Activated CD8-positive, alpha-beta memory T cell treated with anti-CD3 and anti-CD28 coated beads, Interleukin-2, amount 10 ng/mL, durations not matched to agents 7 days and 5 days (primary cell): ENCODE results near the gene SHLD2. TPM values are rescaled to one million over a fixed set of nuclear protein-coding genes. Genes with fewer than 3 reads are reported as not detected.
A peak's percentile ranks its signal among the peaks of the same experiment; 100 is the strongest.
"Not testable (repeated sequence)": the region's sequence is repeated elsewhere in the genome, so short reads cannot be mapped to it uniquely, and the experiment has no call there.

Source experiments
- ATAC-seq: fragments of 150-1000 bp; cut with Tn5 transposase; one replicate; pipeline ENCODE4 v1.10.0; 2021; ENCODE audit warnings: moderate library complexity
- CTCF ChIA-PET: fragments of 350-600 bp; sonication (Branson Sonifier 250); formaldehyde crosslinking; loops from one replicate; lab custom pipeline; 2021; ENCODE audit warnings: antibody characterized with exemption; lab: Charles Lee
- DNase-seq: peaks from one replicate; pipeline ENCODE4 v3.0.0-alpha.2; 2020
- H3K27ac Mint-ChIP-seq: one replicate; pipeline ENCODE4 v1.8.0; 2021; ENCODE audit warnings: mild to moderate bottlenecking, mixed read lengths
- H3K27me3 Mint-ChIP-seq: one replicate; pipeline ENCODE4 v1.8.0; 2021; ENCODE audit warnings: mixed read lengths
- H3K36me3 Mint-ChIP-seq: one replicate; pipeline ENCODE4 v1.8.0; 2021; ENCODE audit warnings: mild to moderate bottlenecking, mixed read lengths
- H3K4me1 Mint-ChIP-seq: one replicate; pipeline ENCODE4 v1.8.0; 2021; ENCODE audit warnings: mixed read lengths
- H3K4me3 Mint-ChIP-seq: one replicate; pipeline ENCODE4 v1.8.0; 2021; ENCODE audit warnings: mild to moderate bottlenecking, moderate library complexity, mixed read lengths
- H3K9me3 Mint-ChIP-seq: one replicate; pipeline ENCODE4 v1.8.0; 2022; ENCODE audit warnings: low read depth, mixed read lengths
- total RNA-seq, 2 experiments: library from RNA; stranded (reverse); gene quantifications; one replicate each; pipeline ENCODE4 v1.2.3, GENCODE V29; 2021

Gene SHLD2
- total RNA-seq, 2 experiments from 2014 or later: 31.1 to 36.4 TPM

DNA sequence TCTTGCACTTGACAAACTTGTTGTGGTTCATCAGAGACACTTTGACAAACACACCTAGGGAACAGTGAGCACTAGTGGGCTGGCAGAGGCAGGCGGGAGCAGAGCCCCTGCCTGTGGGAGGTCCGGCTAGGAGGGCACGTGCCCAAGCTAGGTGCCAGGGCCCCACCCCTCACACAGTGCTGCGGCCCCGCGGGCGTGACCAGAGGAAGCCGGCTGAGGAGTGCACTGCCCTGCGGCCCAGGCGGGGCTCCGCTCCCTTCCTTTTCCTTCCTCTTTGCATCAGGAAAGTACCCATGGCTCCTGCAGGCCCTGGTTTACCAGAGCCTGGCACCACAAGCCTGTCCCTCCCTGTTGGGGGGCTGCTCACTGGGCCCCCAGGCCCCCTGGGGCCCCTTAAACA lies 121.1 kb downstream of the SHLD2 start:
- H3K36me3 Mint-ChIP-seq, DNase-seq, ATAC-seq, H3K27me3 Mint-ChIP-seq, H3K9me3 Mint-ChIP-seq, H3K4me3 Mint-ChIP-seq, H3K27ac Mint-ChIP-seq: not testable (repeated sequence)
- peaks cover 15% of the 10 kb centered on the region for H3K4me1 Mint-ChIP-seq
- CTCF ChIA-PET: interaction anchor here (1.1 kb wide), 1 partner anchor 277 kb away, joined by 7 read pairs; no protein-coding TSS in a partner anchor

DNA sequence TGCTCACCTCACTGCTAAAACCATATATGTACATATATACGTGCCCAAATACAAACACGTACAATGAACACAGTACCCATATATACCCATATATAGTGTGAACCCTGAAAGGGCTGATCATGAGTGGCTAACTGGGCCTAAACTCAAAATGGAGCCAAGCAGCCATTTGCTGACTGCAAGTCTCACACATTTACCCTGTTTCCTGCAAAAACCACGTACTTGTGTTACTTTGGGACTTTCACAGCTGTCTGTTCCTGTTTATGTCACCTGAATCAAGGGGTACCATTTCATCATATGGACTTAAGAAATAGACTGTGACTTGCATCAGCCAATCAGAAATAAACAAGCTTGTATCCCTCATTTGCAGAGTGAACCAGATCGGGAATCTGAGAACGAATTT lies 124.4 kb downstream of the SHLD2 start:
- H3K9me3 Mint-ChIP-seq, H3K4me1 Mint-ChIP-seq, H3K27me3 Mint-ChIP-seq, H3K36me3 Mint-ChIP-seq, CTCF ChIA-PET, H3K27ac Mint-ChIP-seq, DNase-seq, H3K4me3 Mint-ChIP-seq: not testable (repeated sequence)
- peak; percentile 62 for ATAC-seq

DNA sequence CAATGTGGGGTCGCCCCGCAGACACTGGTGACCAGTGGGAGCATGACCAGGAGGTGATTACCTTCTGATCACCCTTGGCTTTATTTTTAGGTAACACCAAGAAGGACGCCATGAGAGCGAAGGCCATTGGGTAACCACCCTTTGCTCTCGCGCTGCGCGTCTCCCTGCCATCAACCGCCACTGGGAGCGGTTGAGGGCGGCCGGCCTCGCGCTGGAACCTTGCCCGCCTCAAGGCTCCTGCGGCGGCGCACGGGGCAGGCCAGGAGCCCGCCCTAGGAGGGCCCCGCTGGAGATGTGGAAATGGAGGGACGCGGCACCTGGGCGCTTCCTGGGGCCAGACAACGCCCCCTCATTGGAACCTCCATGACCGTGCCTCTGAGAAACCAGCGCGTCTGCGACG lies 127.8 kb downstream of the SHLD2 start:
- H3K4me3 Mint-ChIP-seq, ATAC-seq, H3K9me3 Mint-ChIP-seq, H3K4me1 Mint-ChIP-seq, H3K27me3 Mint-ChIP-seq, DNase-seq, H3K27ac Mint-ChIP-seq, H3K36me3 Mint-ChIP-seq, CTCF ChIA-PET: not testable (repeated sequence)

DNA sequence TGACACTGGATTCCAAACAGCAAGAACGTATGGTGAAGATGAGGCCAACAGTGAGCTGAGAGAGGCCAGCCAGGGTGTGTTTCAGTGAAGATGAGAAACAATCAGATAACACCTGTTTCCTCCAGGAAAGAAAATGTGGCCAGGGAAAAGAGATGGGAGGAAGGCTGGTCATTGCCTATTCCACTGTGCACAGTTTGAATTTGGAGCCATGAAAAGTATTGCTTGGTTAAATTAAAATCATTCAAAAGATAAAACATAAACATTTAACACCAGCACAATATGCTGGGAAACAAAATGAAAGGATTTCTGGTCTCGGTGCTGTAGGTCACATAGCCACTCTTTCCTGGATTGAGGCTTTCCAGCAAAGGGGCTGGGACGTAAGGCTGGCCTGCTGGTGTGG lies 130.1 kb downstream of the SHLD2 start, which contains the start of gene NUTM2A:
NUTM2A (plus strand) TSS at position 301 of the 400 bp plus-strand sequence. CDS start 383 bp downstream, outside the sequence.
- DNase-seq, H3K36me3 Mint-ChIP-seq, H3K9me3 Mint-ChIP-seq, H3K27ac Mint-ChIP-seq, H3K27me3 Mint-ChIP-seq, ATAC-seq, CTCF ChIA-PET, H3K4me3 Mint-ChIP-seq, H3K4me1 Mint-ChIP-seq: not testable (repeated sequence)

DNA sequence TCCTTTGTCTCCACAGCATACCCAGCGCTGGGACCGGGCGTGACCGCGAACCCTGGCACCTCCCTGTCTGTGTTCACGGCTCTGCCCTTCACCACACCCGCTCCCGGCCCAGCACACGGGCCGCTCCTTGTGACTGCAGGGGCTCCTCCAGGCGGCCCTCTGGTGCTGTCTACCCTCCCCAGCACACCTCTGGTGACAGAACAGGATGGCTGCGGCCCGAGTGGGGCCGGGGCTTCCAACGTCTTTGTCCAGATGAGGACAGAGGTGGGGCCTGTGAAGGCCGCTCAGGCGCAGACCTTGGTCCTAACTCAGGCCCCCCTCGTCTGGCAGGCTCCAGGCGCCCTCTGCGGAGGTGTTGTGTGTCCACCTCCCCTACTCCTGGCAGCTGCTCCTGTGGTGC lies 133.2 kb downstream of the SHLD2 start:
- H3K36me3 Mint-ChIP-seq, DNase-seq, H3K27ac Mint-ChIP-seq, H3K9me3 Mint-ChIP-seq, H3K27me3 Mint-ChIP-seq, H3K4me1 Mint-ChIP-seq, ATAC-seq, CTCF ChIA-PET, H3K4me3 Mint-ChIP-seq: not testable (repeated sequence)

DNA sequence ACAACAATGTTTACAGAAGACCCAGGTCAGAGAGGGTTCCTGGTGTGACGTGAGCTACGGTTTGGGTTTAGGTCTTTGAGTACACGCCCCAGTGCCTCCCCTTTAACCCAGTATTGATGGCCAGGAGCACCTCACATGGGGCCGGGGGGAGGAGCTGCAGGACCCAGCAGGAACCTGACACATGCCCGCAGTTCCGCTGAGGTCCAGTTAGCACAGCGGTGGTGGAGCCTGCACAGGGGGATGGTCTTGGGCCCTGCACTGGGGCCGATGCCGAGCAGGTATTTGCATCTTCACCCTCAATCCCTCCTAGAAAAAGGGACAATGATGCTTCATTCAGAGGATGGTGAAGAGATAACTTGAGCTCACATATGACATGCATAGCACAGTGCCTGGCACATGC lies 134.2 kb downstream of the SHLD2 start:
- H3K9me3 Mint-ChIP-seq, H3K27me3 Mint-ChIP-seq, H3K4me1 Mint-ChIP-seq, DNase-seq, H3K36me3 Mint-ChIP-seq, H3K4me3 Mint-ChIP-seq, CTCF ChIA-PET, ATAC-seq, H3K27ac Mint-ChIP-seq: not testable (repeated sequence)

DNA sequence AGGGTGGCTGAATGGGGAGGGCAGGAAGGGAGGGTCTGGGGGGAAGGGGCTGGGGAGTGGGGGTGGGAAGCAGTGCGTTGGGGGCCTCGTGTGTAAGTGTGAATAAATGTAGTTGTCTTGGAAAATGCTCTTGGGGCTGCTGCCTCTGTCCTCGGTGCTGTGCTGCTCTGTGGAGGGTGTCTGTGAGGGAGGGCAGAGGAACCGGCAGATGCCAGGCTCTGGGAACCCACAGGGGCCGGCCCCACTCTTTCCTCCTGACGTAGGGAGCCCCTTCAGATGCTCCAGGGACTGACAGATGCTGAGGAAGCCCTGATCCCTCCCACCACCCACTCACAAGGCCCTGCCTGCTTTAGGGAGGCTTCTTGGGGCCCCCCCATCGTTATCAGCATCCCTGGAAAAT lies 139.8 kb downstream of the SHLD2 start:
- H3K9me3 Mint-ChIP-seq, H3K4me3 Mint-ChIP-seq, H3K27me3 Mint-ChIP-seq, ATAC-seq, CTCF ChIA-PET, H3K4me1 Mint-ChIP-seq, DNase-seq, H3K27ac Mint-ChIP-seq, H3K36me3 Mint-ChIP-seq: not testable (repeated sequence)

DNA sequence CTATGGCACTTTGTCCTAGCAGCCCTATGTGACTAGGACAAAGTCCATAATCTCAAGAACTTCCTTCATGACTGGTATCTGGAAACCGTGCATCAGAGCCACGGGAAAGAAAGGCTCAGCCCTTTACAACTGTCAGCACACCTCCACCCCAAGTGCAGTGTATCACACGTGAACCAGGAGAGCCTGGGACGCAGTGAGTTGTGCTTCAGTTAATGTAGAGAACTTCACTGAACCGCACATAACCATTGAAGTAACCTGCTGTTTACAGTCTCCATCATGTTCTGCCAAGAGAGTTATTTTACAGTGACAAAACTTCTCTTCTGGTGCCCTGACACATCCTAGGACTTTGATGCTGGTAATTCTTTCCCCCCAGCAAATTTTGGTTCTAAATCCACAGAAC lies 142.2 kb downstream of the SHLD2 start:
- CTCF ChIA-PET, H3K4me3 Mint-ChIP-seq, ATAC-seq, H3K36me3 Mint-ChIP-seq, H3K27me3 Mint-ChIP-seq, H3K4me1 Mint-ChIP-seq, DNase-seq, H3K9me3 Mint-ChIP-seq, H3K27ac Mint-ChIP-seq: not testable (repeated sequence)

DNA sequence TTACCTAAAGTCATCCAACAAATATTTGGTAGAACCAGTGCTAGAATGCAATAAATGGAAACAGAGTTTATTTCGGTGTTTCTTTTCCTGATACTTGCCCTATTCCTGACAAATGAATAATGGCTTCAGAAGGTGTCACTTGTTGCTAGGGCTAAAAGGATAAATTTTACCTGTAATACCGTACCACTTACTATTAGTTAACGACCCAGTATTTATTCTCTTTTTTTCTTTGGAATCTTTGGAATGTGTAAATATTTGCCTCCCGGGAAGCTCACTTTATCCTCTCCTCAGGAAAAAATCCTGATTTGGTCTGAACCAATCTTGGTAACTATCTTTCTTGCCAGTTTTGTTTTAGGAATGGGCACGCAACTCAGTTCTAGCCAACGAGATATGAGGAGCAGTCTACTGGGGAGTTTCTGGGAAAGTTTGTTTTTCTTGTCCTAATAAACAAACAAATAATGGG lies 144.4 kb downstream of the SHLD2 start:
- H3K4me3 Mint-ChIP-seq, H3K36me3 Mint-ChIP-seq, H3K27ac Mint-ChIP-seq, H3K27me3 Mint-ChIP-seq, DNase-seq, CTCF ChIA-PET, H3K4me1 Mint-ChIP-seq, H3K9me3 Mint-ChIP-seq, ATAC-seq: not testable (repeated sequence)

Other genes with a start within 250 kb of the SHLD2 start
- gene MMRN2, start 137.6 kb upstream of the SHLD2 start, total RNA-seq: not detected
- gene SNCG, start 136.6 kb upstream of the SHLD2 start, total RNA-seq: not detected
- gene ADIRF, start 126.7 kb upstream of the SHLD2 start, total RNA-seq: not detected
- not detected for gene FAM25A, start 74.9 kb upstream of the SHLD2 start, total RNA-seq
- 100 to 1,000 TPM in 1 of 2 experiments, 10 to 100 TPM in 1; 85.8 to 111 TPM for gene GLUD1, start 363 bp upstream of the SHLD2 start, total RNA-seq
- under 1 TPM; 0.38 to 0.49 TPM for gene NUTM2A, start 130.2 kb downstream of the SHLD2 start, total RNA-seq